Right lobe of liver (tissue), 6 donors: ENCODE data around the gene PADI3. TPM values are rescaled to one million over a fixed set of nuclear protein-coding genes. Genes with fewer than 3 reads are reported as not detected.
"Not testable (repeated sequence)": the region's sequence is repeated elsewhere in the genome, so short reads cannot be mapped to it uniquely, and the experiment has no call there.

Experiments used
- ATAC-seq, 4 donors: fragments of 200-7000 bp; cut with Tn5 transposase; one replicate each; pipeline ENCODE4 v1.9.1; 2020; ENCODE audit warnings: mild to moderate bottlenecking in 4 of 4, moderate library complexity in 4 of 4
- DNase-seq, 3 donors: peaks; one replicate each; pipeline ENCODE4 v3.0.0-alpha.2; 2020
- H3K27ac ChIP-seq, 3 donors: fragments of 200-600 bp; one replicate each; pipeline ENCODE4 v1.8.0; 2022
- H3K27me3 ChIP-seq, 2 donors: fragments of 200-600 bp; one replicate each; pipeline ENCODE4 v1.8.0; 2022
- H3K36me3 ChIP-seq, 4 donors: fragments of 200-600 bp; sonication (generic) in 1 of 4; one replicate each; pipeline versions ENCODE4 v1.5.1 to v1.8.0; 2017 to 2022; ENCODE audit warnings: control low read depth in 1 of 4
- H3K4me1 ChIP-seq, 4 donors: fragments of 200-600 bp; sonication (generic) in 1 of 4; one replicate each; pipeline versions ENCODE4 v1.5.1 to v1.8.0; 2017 to 2022; ENCODE audit warnings: control low read depth in 1 of 4
- H3K4me3 ChIP-seq, 3 donors: fragments of 200-600 bp; one replicate each; pipeline ENCODE4 v1.8.0; 2022
- H3K9me3 ChIP-seq, 4 donors: fragments of 200-600 bp; sonication (generic) in 1 of 4; one replicate each; pipeline versions ENCODE4 v1.5.1 to v1.8.0; 2017 to 2022; ENCODE audit warnings: control low read depth in 1 of 4
- CTCF ChIP-seq, 4 donors: fragments of 200-600 bp in 3 of 4; fragments of 450-650 bp in 1 of 4; IDR thresholded peaks; one replicate each; pipeline versions ENCODE4 v1.5.1 to v1.8.0; 2016 to 2022; ENCODE audit warnings: antibody characterized with exemption in 4 of 4, mild to moderate bottlenecking in 2 of 4
- POLR2A ChIP-seq: fragments of 450-650 bp; IDR thresholded peaks from one replicate; pipeline ENCODE4 v1.6.1; 2017; ENCODE audit warnings: antibody characterized with exemption, mild to moderate bottlenecking
- WGBS: methylation state at CpG from one replicate; pipeline ENCODE4 v1.1.6; 2018; ENCODE audit warnings: low coverage, low lambda C conversion rate; ENCODE audit not compliant: insufficient coverage; ENCODE audit errors: missing lambda C conversion rate; 5-methylcytosine and 5-hydroxymethylcytosine counted together
- intact Hi-C, 2 donors: fragments of 100-400 bp; cut with DNase I; formaldehyde crosslinking; loops; one replicate each; pipeline versions ENCODE4 v1.11.2 to v1.14.1; 2022
- total RNA-seq, 6 experiments: library from RNA; depleted of rRNA in 2 of 6; stranded (reverse); fragments of >200 nt in 2 of 6; fragmentation: NEBNext Ultra II Directional in 3 of 6; extraction: Animal tissue kit (Norgen Biotek cat#: 25700) in 3 of 6; gene quantifications; one replicate each; pipeline versions ENCODE4 v1.1.0 to v1.2.4, GENCODE V29; 2016 to 2023
- donor health status: DM: no; HTN: yes; CAD: no.
- donor health status: DM: no; HTN: no; CAD: no.
- donor health status: DM: no; HTN: no; CAD: no.
- donor health status: DM: no; HTN: yes; CAD: no.
- donor health status: DM: no; HTN: yes; CAD: no.

PADI3 gene
- total RNA-seq, 6 experiments from 2014 or later, result not detected

GRCh38 chr1:17315542-17316130, 66.7 kb downstream of the PADI3 start:
- WGBS, result 38% methylated on average over 7 of the region's 7 CpGs
- DNase-seq (peak in 1 of 3 donors; percentile 31), ATAC-seq (peak in 1 of 4 donors; percentile 16)
- Histone ChIP-seq H3K27ac (no peak overlapping the region), H3K4me3 (no peak overlapping the region), H3K4me1 (no peaks in the 10 kb centered on the region), H3K27me3 (no peaks in the 10 kb centered on the region), H3K9me3 (no peaks in the 10 kb centered on the region), H3K36me3 (no peaks in the 10 kb centered on the region)
- intact Hi-C loops, result no loop called here
- TF ChIP-seq POLR2A (no peak), CTCF (IDR thresholded peaks at IDR 0.05) (no peak)

GRCh38 chr1:17316704-17317103, 67.8 kb downstream of the PADI3 start:
- no peak for ATAC-seq
- intact Hi-C loops, result no loop called here

GRCh38 chr1:17318262-17318661, 69.4 kb downstream of the PADI3 start:
- no peaks in the 10 kb centered on the region for H3K9me3 ChIP-seq
- H3K36me3 ChIP-seq, result no peaks in the 10 kb centered on the region
- no peaks in the 10 kb centered on the region for H3K4me1 ChIP-seq
- no peak overlapping the region for H3K27ac ChIP-seq
- no peaks in the 10 kb centered on the region for H3K27me3 ChIP-seq
- WGBS, result 39% methylated on average over 6 of the region's 6 CpGs
- TF ChIP-seq POLR2A, result no peak
- no peak for TF ChIP-seq CTCF (IDR thresholded peaks at IDR 0.05)
- no peak overlapping the region for H3K4me3 ChIP-seq
- intact Hi-C loops, result no loop called here
- no peak for DNase-seq
- ATAC-seq, result no peak

More at GRCh38 chr1:17316704-17317103, 67.8 kb downstream of the PADI3 start:
- DNase-seq, result no peak
- Histone ChIP-seq H3K4me1 (no peaks in the 10 kb centered on the region), H3K27ac (no peak overlapping the region), H3K9me3 (no peaks in the 10 kb centered on the region), H3K36me3 (no peaks in the 10 kb centered on the region), H3K4me3 (no peak overlapping the region), H3K27me3 (no peaks in the 10 kb centered on the region)
- 82% methylated on average over 4 of the region's 9 CpGs for WGBS
- TF ChIP-seq POLR2A, result no peak
- TF ChIP-seq CTCF (IDR thresholded peaks at IDR 0.05), result no peak

GRCh38 chr1:17319561-17320350, 70.9 kb downstream of the PADI3 start:
- H3K36me3 ChIP-seq, result no peaks in the 10 kb centered on the region
- no peaks in the 10 kb centered on the region for H3K9me3 ChIP-seq
- DNase-seq (no peak), ATAC-seq (no peak)
- no peak overlapping the region for H3K27ac ChIP-seq
- intact Hi-C loops, result no loop called here
- H3K4me1 ChIP-seq, result no peaks in the 10 kb centered on the region
- no peak overlapping the region for H3K4me3 ChIP-seq
- H3K27me3 ChIP-seq, result no peaks in the 10 kb centered on the region
- WGBS, result 79% methylated on average over 10 of the region's 11 CpGs
- TF ChIP-seq POLR2A (no peak), CTCF (IDR thresholded peaks at IDR 0.05) (no peak)

GRCh38 chr1:17321857-17322390, 73.0 kb downstream of the PADI3 start:
- intact Hi-C loops, H3K27ac ChIP-seq, H3K36me3 ChIP-seq, DNase-seq, H3K4me1 ChIP-seq, H3K4me3 ChIP-seq, H3K27me3 ChIP-seq, ATAC-seq, H3K9me3 ChIP-seq: not testable (repeated sequence)
- 59% methylated on average over 6 of the region's 6 CpGs for WGBS
